ENCODE results near the gene FIG4. TPM values are rescaled to one million over a fixed set of nuclear protein-coding genes. Genes with fewer than 3 reads are reported as not detected.
"Not testable (repeated sequence)": the region's sequence is repeated elsewhere in the genome, so short reads cannot be mapped to it uniquely, and the experiment has no call there.

FIG4 gene
- total RNA-seq, 1 experiment from 2014 or later = 14.8 TPM

DNA sequence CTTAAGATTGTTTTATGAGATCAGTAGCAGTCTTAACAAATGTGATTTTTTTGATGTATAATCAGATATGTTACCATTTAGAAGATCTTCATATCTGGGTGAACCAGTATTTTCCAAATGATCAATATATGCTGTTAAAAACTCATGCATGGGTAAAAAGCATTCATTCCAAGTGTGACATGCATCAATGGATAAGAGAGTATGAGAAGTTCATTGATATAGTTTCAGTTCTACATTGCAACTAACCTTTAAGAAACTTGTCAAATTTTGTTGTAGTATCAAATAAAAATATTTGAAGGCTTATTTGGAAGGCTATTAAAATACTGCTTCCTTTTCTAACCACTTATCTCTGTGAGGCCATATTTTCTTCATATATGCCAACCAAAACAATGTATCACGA, 117.7 kb downstream of the FIG4 start:
- Histone ChIP-seq H3K9me3 (ENCODE audit: low read length) (no peaks in the 10 kb centered on the region), H2AFZ (ENCODE audit: low read length) (no peak overlapping the region), H3K27me3 (ENCODE audit: low read length) (no peaks in the 10 kb centered on the region), H3K79me2 (ENCODE audit: low read length) (no peaks in the 10 kb centered on the region), H3K36me3 (ENCODE audit: insufficient read depth, low read length) (no peaks in the 10 kb centered on the region), H3K4me3 (ENCODE audit: low read length) (no peak overlapping the region), H3K4me1 (ENCODE audit: low read length) (no peaks in the 10 kb centered on the region), H3K9me2 (replicated peaks; ENCODE audit: insufficient read depth, low read length) (no peaks in the 10 kb centered on the region), H4K20me1 (ENCODE audit: insufficient read depth, low read depth, low read length) (no peaks in the 10 kb centered on the region), H3K4me2 (ENCODE audit: low read depth, low read length, poor library complexity, severe bottlenecking) (no peak overlapping the region), H3K9ac (ENCODE audit: low read length) (no peak overlapping the region), H3K27ac (ENCODE audit: low read length) (no peak overlapping the region)
- no peak for DNase-seq

DNA sequence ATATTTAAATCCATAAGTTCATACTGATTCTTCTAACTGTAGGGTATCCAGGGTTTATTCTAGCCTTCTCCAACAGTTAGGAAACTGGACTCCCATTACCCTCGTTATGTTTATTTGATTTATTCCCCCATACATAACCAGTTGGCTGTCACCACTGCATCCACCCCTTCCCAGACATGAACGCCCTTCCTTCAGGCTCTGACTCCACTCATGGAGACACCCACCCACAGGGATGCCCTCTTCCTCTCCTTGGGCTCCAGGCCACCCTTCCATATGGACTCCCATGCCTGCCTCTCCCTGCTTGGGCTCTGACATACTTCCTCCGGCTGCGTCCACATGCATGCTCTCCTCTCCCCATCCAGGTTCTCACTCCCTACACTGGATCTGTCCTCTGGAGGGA, 124.0 kb downstream of the FIG4 start:
- H3K27ac ChIP-seq (ENCODE audit: low read length) = no peak overlapping the region
- DNase-seq = no peak
- no peak overlapping the region for H3K4me2 ChIP-seq (ENCODE audit: low read depth, low read length, poor library complexity, severe bottlenecking)
- H3K79me2 ChIP-seq (ENCODE audit: low read length) = no peaks in the 10 kb centered on the region
- H3K27me3 ChIP-seq (ENCODE audit: low read length) = no peaks in the 10 kb centered on the region
- H4K20me1 ChIP-seq (ENCODE audit: insufficient read depth, low read depth, low read length) = no peaks in the 10 kb centered on the region
- H3K36me3 ChIP-seq (ENCODE audit: insufficient read depth, low read length) = no peaks in the 10 kb centered on the region
- H3K9me2 ChIP-seq (replicated peaks; ENCODE audit: insufficient read depth, low read length) = no peaks in the 10 kb centered on the region
- H2AFZ ChIP-seq (ENCODE audit: low read length) = no peak overlapping the region
- peaks cover 4% of the 10 kb centered on the region for H3K4me1 ChIP-seq (ENCODE audit: low read length)
- no peaks in the 10 kb centered on the region for H3K9me3 ChIP-seq (ENCODE audit: low read length)
- H3K4me3 ChIP-seq (ENCODE audit: low read length) = no peak overlapping the region
- no peak overlapping the region for H3K9ac ChIP-seq (ENCODE audit: low read length)

DNA sequence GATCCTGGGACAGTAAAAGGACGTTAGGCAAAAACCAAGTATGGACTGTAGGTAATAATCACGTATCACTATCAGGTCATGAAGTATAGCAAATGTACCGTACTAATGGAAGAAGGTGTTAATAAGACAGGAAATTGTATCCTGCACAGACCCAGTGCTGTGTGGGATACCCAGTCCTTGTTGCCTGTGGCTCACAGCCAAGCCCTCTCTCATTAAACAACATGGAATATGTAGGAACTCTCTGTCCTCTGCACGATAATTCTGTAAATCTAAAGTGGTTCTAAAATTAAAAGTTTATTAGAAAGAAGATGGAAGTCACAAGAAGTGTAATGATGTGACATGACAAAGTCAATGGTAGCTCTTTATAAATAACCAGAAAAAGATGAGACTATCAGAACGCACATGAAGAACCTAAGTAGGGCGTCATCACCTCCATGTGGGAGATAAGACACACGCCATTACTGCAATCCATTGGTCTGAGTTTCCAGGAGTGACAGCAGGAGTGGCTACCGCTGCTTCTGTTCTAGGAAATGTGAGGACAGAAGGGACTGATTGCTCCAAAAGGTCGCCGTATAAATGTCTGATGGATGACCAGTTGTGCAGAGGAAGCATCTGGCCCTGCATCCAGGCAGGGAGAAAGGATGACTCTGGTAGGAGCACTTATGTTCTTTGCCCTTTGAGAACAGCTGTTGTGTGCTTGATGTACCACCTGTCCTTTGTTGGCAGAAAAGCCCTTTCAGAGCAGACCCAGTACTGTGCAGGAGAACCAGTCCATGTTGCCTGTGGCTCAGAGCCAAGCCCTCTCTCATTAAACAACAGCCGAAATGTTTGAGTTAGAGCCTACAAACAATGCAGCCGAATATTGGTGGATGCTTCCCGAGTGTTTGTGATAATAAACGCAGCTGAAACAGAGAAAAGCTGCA, 125.6 kb downstream of the FIG4 start:
- DNase-seq = no peak
- Histone ChIP-seq H3K9me3 (ENCODE audit: low read length) (no peaks in the 10 kb centered on the region), H3K9me2 (replicated peaks; ENCODE audit: insufficient read depth, low read length) (no peaks in the 10 kb centered on the region), H3K79me2 (ENCODE audit: low read length) (no peaks in the 10 kb centered on the region), H3K36me3 (ENCODE audit: insufficient read depth, low read length) (no peaks in the 10 kb centered on the region), H3K27me3 (ENCODE audit: low read length) (no peaks in the 10 kb centered on the region), H2AFZ (ENCODE audit: low read length) (no peak overlapping the region), H4K20me1 (ENCODE audit: insufficient read depth, low read depth, low read length) (no peaks in the 10 kb centered on the region), H3K27ac (ENCODE audit: low read length) (no peak overlapping the region), H3K4me1 (ENCODE audit: low read length) (peaks cover 17% of the 10 kb centered on the region), H3K4me2 (ENCODE audit: low read depth, low read length, poor library complexity, severe bottlenecking) (no peak overlapping the region), H3K4me3 (ENCODE audit: low read length) (no peak overlapping the region), H3K9ac (ENCODE audit: low read length) (no peak overlapping the region)

DNA sequence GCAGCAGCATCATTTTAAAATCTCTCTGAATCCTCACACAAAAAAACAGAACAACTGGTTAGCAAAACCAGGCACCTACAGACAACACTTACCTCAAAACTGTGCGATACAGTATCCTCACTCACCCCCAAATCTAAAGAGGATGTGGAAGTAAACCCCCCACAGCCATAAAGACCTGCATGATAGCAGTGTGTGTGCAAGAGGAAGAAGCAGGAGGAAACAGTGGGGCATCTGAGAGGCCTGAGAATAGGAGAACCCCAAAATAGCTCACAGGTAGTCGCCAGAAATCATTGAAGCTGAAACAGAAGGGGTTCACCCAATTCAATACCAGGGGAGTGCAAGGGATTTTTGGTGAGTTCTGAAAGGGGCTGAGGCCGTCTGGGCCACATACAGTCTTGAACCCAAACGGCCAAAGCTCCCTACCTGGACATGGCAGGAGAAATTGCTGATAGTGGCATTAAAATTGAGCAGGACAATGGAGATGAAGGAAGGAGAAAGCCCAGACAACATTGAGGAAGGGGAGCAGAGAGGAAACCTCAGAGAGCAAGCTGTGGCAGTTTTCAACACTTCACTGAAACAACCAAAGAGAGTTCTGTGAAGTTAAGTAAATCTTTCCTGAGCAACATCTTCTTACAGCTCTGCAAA, 129.7 kb downstream of the FIG4 start:
- 0 out of 2 replicates have a peak overlapping the region, but pooled peaks have one; percentile 1 for H3K27ac ChIP-seq (ENCODE audit: low read length)
- no peak for DNase-seq

DNA sequence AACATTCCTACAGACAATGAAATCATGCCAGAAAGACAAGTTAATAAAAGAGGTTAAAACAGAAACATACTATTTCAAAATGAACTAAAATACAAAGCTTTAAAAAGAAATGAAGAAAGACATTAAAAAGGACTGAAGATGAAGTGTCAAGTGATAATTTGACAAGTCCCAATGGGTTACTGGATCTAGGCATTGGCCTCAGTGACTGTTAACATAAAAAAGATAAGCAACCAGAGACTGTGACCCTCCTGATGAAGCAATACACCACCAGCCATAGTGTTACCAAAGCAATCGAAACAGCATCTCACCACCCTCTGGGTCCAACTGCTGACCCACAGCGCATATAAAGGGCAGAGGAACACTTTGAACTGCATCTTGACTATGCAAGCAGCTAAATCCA, 130.3 kb downstream of the FIG4 start:
- DNase-seq = no peak
- no peak overlapping the region for H3K4me3 ChIP-seq (ENCODE audit: low read length)
- H2AFZ ChIP-seq (ENCODE audit: low read length) = no peak overlapping the region
- 0 out of 2 replicates have a peak overlapping the region, but pooled peaks have one; percentile 1 for H3K27ac ChIP-seq (ENCODE audit: low read length)
- no peak overlapping the region for H3K9ac ChIP-seq (ENCODE audit: low read length)
- H4K20me1 ChIP-seq (ENCODE audit: insufficient read depth, low read depth, low read length) = no peaks in the 10 kb centered on the region
- peaks cover 17% of the 10 kb centered on the region for H3K4me1 ChIP-seq (ENCODE audit: low read length)
- H3K9me3 ChIP-seq (ENCODE audit: low read length) = no peaks in the 10 kb centered on the region
- no peaks in the 10 kb centered on the region for H3K79me2 ChIP-seq (ENCODE audit: low read length)
- H3K9me2 ChIP-seq (replicated peaks; ENCODE audit: insufficient read depth, low read length) = no peaks in the 10 kb centered on the region
- no peaks in the 10 kb centered on the region for H3K36me3 ChIP-seq (ENCODE audit: insufficient read depth, low read length)
- H3K27me3 ChIP-seq (ENCODE audit: low read length) = no peaks in the 10 kb centered on the region
- no peak overlapping the region for H3K4me2 ChIP-seq (ENCODE audit: low read depth, low read length, poor library complexity, severe bottlenecking)

More for the DNA sequence above, 129.7 kb downstream of the FIG4 start:
- Histone ChIP-seq H3K36me3 (ENCODE audit: insufficient read depth, low read length) (no peaks in the 10 kb centered on the region), H3K9me2 (replicated peaks; ENCODE audit: insufficient read depth, low read length) (no peaks in the 10 kb centered on the region), H3K9ac (ENCODE audit: low read length) (no peak overlapping the region; the same call in 1 of the 2 replicates), H3K79me2 (ENCODE audit: low read length) (no peaks in the 10 kb centered on the region), H3K9me3 (ENCODE audit: low read length) (no peaks in the 10 kb centered on the region), H3K4me3 (ENCODE audit: low read length) (no peak overlapping the region), H3K4me1 (ENCODE audit: low read length) (peaks cover 17% of the 10 kb centered on the region), H2AFZ (ENCODE audit: low read length) (no peak overlapping the region), H3K4me2 (ENCODE audit: low read depth, low read length, poor library complexity, severe bottlenecking) (peak overlapping the region; percentile 25), H4K20me1 (ENCODE audit: insufficient read depth, low read depth, low read length) (no peaks in the 10 kb centered on the region), H3K27me3 (ENCODE audit: low read length) (no peaks in the 10 kb centered on the region)

DNA sequence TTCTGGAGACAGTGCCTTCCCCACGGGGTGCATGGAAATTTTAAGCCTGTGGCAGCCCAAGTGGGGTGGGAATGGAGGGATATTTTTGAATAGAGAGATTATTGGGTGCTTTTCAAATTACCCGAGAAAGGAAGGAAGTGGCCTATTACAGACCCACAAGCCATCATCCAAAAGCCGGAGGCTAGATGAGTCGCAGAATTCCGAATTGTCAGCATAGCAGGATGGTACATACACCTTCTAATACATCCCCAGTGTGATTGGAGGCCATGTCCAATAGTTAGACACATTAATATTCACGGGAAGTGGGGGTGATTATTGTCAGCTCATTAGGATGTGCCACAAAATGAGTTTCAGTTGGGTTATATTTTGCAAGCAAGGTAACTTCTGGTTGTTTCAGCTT, 133.0 kb downstream of the FIG4 start:
- Histone ChIP-seq H3K27ac (ENCODE audit: low read length) (no peak overlapping the region), H3K79me2 (ENCODE audit: low read length) (no peaks in the 10 kb centered on the region), H3K9ac (ENCODE audit: low read length) (no peak overlapping the region), H3K4me1 (ENCODE audit: low read length) (peaks cover 17% of the 10 kb centered on the region), H3K4me3 (ENCODE audit: low read length) (no peak overlapping the region), H3K4me2 (ENCODE audit: low read depth, low read length, poor library complexity, severe bottlenecking) (no peak overlapping the region), H2AFZ (ENCODE audit: low read length) (no peak overlapping the region), H3K9me2 (replicated peaks; ENCODE audit: insufficient read depth, low read length) (no peaks in the 10 kb centered on the region), H3K27me3 (ENCODE audit: low read length) (no peaks in the 10 kb centered on the region), H3K9me3 (ENCODE audit: low read length) (no peaks in the 10 kb centered on the region), H4K20me1 (ENCODE audit: insufficient read depth, low read depth, low read length) (no peaks in the 10 kb centered on the region), H3K36me3 (ENCODE audit: insufficient read depth, low read length) (no peaks in the 10 kb centered on the region)
- no peak for DNase-seq

DNA sequence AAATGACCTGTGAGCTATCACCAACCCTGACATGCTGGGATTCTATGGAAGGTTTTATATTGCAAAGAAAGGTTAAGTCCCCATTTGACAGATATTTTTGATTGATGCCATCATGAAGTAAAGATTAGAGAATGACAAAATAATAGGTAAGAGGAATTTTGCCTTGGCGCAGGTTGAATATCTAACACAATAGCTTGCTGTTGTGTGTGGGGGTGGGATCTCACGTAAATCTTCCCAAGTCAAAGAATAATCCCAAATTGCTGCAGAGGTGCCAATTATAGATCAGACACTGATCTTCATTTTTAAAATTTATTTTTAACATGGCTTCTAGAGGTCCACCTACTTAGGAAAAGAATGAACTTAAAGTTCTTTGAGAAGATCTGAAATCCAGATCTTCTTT, 135.5 kb downstream of the FIG4 start:
- no peak overlapping the region for H3K4me2 ChIP-seq (ENCODE audit: low read depth, low read length, poor library complexity, severe bottlenecking)
- H3K79me2 ChIP-seq (ENCODE audit: low read length) = no peaks in the 10 kb centered on the region
- no peaks in the 10 kb centered on the region for H3K9me3 ChIP-seq (ENCODE audit: low read length)
- DNase-seq = no peak
- H3K27me3 ChIP-seq (ENCODE audit: low read length) = no peaks in the 10 kb centered on the region
- H2AFZ ChIP-seq (ENCODE audit: low read length) = no peak overlapping the region
- no peak overlapping the region for H3K4me3 ChIP-seq (ENCODE audit: low read length)
- no peaks in the 10 kb centered on the region for H3K36me3 ChIP-seq (ENCODE audit: insufficient read depth, low read length)
- no peaks in the 10 kb centered on the region for H3K4me1 ChIP-seq (ENCODE audit: low read length)
- no peak overlapping the region for H3K27ac ChIP-seq (ENCODE audit: low read length)
- H3K9ac ChIP-seq (ENCODE audit: low read length) = no peak overlapping the region
- H3K9me2 ChIP-seq (replicated peaks; ENCODE audit: insufficient read depth, low read length) = no peaks in the 10 kb centered on the region
- H4K20me1 ChIP-seq (ENCODE audit: insufficient read depth, low read depth, low read length) = no peaks in the 10 kb centered on the region

DNA sequence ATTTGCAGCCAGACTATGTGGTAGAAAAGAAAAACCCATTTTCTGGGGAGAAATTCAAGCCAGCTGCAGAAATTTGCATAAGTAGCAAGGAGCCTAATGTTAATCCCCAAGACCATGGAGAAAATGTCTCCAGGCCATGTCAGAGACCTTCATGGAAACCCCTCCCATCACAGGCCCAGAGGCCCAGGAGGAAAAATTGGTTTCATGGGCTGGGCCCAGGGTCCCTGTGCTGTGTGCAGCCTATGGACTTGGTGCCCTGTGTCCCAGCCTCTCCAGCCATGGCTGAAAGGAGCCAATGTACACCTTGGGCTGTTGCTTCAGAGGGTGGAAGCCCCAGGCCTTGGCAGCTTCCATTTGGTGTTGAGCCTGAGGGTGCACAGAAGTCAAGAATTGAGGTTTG, 140.3 kb downstream of the FIG4 start:
- H3K9me2 ChIP-seq (replicated peaks; ENCODE audit: insufficient read depth, low read length); H3K36me3 ChIP-seq (ENCODE audit: insufficient read depth, low read length); H3K27ac ChIP-seq (ENCODE audit: low read length); H3K4me1 ChIP-seq (ENCODE audit: low read length); H3K4me3 ChIP-seq (ENCODE audit: low read length); H2AFZ ChIP-seq (ENCODE audit: low read length); H4K20me1 ChIP-seq (ENCODE audit: insufficient read depth, low read depth, low read length); H3K27me3 ChIP-seq (ENCODE audit: low read length); H3K4me2 ChIP-seq (ENCODE audit: low read depth, low read length, poor library complexity, severe bottlenecking); DNase-seq; H3K79me2 ChIP-seq (ENCODE audit: low read length); H3K9me3 ChIP-seq (ENCODE audit: low read length); H3K9ac ChIP-seq (ENCODE audit: low read length): not testable (repeated sequence)

Data from Karpas-422 (cell line).